Hepatocyte (in vitro differentiated cells): ENCODE measurements around the gene ADIRF.
"Not testable (repeated sequence)": the region's sequence is repeated elsewhere in the genome, so short reads cannot be mapped to it uniquely, and the experiment has no call there.

Experiments used
- EZH2 ChIP-seq: fragments of 200-600 bp; sonication (generic); IDR thresholded peaks from 2 replicates; pipeline ENCODE4 v1.6.1; 2016; ENCODE audit warnings: antibody characterized with exemption, mild to moderate bottlenecking, borderline replicate concordance
- EZH2phosphoT487 ChIP-seq: fragments of 200-600 bp; sonication (generic); IDR thresholded peaks from one replicate; pipeline ENCODE4 v1.6.1; 2018; ENCODE audit warnings: antibody characterized with exemption, mild to moderate bottlenecking, low read depth, moderate library complexity; ENCODE audit not compliant: unreplicated experiment, severe bottlenecking
- TF ChIP-seq, protein P1 (sequence below): fragments of 200-600 bp; sonication (generic); IDR thresholded peaks from 2 replicates; pipeline ENCODE4 v1.5.1; 2016; ENCODE audit warnings: antibody characterized with exemption, mild to moderate bottlenecking; ENCODE audit not compliant: poor library complexity

- TF ChIP-seq, protein P1, sequence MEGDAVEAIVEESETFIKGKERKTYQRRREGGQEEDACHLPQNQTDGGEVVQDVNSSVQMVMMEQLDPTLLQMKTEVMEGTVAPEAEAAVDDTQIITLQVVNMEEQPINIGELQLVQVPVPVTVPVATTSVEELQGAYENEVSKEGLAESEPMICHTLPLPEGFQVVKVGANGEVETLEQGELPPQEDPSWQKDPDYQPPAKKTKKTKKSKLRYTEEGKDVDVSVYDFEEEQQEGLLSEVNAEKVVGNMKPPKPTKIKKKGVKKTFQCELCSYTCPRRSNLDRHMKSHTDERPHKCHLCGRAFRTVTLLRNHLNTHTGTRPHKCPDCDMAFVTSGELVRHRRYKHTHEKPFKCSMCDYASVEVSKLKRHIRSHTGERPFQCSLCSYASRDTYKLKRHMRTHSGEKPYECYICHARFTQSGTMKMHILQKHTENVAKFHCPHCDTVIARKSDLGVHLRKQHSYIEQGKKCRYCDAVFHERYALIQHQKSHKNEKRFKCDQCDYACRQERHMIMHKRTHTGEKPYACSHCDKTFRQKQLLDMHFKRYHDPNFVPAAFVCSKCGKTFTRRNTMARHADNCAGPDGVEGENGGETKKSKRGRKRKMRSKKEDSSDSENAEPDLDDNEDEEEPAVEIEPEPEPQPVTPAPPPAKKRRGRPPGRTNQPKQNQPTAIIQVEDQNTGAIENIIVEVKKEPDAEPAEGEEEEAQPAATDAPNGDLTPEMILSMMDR = not testable (repeated sequence)
- TF ChIP-seq EZH2, EZH2phosphoT487: not testable (repeated sequence)
These were observed 51.2 kb downstream of the ADIRF start for GRCh38 chr10:87019504-87019903.
